ENCODE measurements around the gene EEF1A2.

DNA sequence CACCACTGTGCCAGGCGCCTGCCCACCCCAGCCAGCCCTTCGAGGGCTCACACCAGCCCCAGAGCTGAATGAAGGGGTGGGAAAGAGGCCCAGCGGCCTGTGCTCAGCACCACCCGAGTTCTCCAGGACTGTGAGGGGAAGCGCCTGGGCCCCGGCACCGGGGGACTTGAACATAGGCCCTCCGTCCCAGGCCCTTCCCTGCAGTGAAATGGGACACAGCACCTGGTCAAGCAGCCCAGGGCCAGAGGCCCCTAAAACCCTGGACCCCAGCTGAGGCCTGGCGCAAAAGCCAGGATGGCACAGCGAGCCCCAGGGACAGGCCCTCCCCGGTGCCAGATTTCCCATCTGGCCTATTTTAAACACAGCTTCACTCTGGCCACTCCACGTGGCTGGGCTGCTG is 30.5 kb downstream of the EEF1A2 start:
- TF ChIP-seq, protein P1, sequence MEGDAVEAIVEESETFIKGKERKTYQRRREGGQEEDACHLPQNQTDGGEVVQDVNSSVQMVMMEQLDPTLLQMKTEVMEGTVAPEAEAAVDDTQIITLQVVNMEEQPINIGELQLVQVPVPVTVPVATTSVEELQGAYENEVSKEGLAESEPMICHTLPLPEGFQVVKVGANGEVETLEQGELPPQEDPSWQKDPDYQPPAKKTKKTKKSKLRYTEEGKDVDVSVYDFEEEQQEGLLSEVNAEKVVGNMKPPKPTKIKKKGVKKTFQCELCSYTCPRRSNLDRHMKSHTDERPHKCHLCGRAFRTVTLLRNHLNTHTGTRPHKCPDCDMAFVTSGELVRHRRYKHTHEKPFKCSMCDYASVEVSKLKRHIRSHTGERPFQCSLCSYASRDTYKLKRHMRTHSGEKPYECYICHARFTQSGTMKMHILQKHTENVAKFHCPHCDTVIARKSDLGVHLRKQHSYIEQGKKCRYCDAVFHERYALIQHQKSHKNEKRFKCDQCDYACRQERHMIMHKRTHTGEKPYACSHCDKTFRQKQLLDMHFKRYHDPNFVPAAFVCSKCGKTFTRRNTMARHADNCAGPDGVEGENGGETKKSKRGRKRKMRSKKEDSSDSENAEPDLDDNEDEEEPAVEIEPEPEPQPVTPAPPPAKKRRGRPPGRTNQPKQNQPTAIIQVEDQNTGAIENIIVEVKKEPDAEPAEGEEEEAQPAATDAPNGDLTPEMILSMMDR (IDR thresholded peaks at IDR 0.05 in 8 of 11, conservative IDR thresholded peaks at IDR 0.05 in 3 of 11): no peak
- TF ChIP-seq POLR2A (IDR thresholded peaks at IDR 0.05): no peak

All from spleen (tissue), 7 donors.